Measurements from ENCODE around the gene ZNF618.
"Not testable (repeated sequence)": the region's sequence is repeated elsewhere in the genome, so short reads cannot be mapped to it uniquely, and the experiment has no call there.

ZNF618 gene

GRCh38 chr9:114038724-114039313 is 162.7 kb downstream of the ZNF618 start:
- no peak for DNase-seq (ENCODE audit: low spot score)

GRCh38 chr9:114039484-114039883 is 163.4 kb downstream of the ZNF618 start:
- DNase-seq (ENCODE audit: low spot score) = no peak

GRCh38 chr9:114043660-114044059 is 167.6 kb downstream of the ZNF618 start:
- not testable (repeated sequence) for DNase-seq (ENCODE audit: low spot score)

- DNase-seq (ENCODE audit: low spot score) = no peak
These were observed 170.2 kb downstream of the ZNF618 start for GRCh38 chr9:114046237-114046755.

- DNase-seq (ENCODE audit: low spot score) = no peak
These were observed 170.8 kb downstream of the ZNF618 start for GRCh38 chr9:114046875-114047274.

- DNase-seq (ENCODE audit: low spot score) = no peak
These were observed 171.6 kb downstream of the ZNF618 start for GRCh38 chr9:114047717-114048116.

GRCh38 chr9:114048533-114049415 is 172.7 kb downstream of the ZNF618 start:
- DNase-seq (ENCODE audit: low spot score) = no peak

GRCh38 chr9:114049441-114050225 is 173.5 kb downstream of the ZNF618 start:
- no peak for DNase-seq (ENCODE audit: low spot score)

GRCh38 chr9:114050226-114050568 is 174.1 kb downstream of the ZNF618 start:
- no peak for DNase-seq (ENCODE audit: low spot score)

GRCh38 chr9:114050646-114051045 is 174.5 kb downstream of the ZNF618 start:
- no peak for DNase-seq (ENCODE audit: low spot score)

GRCh38 chr9:114051281-114051680 is 175.2 kb downstream of the ZNF618 start:
- no peak for DNase-seq (ENCODE audit: low spot score)

GRCh38 chr9:114051706-114052105 is 175.6 kb downstream of the ZNF618 start:
- DNase-seq (ENCODE audit: low spot score) = no peak

- no peak for DNase-seq (ENCODE audit: low spot score)
These were observed 177.3 kb downstream of the ZNF618 start for GRCh38 chr9:114053246-114054005.

GRCh38 chr9:114054191-114054690 is 178.1 kb downstream of the ZNF618 start:
- DNase-seq (ENCODE audit: low spot score) = no peak

GRCh38 chr9:114055061-114055460 is 179.0 kb downstream of the ZNF618 start:
- no peak for DNase-seq (ENCODE audit: low spot score)

GRCh38 chr9:114055894-114056293 is 179.8 kb downstream of the ZNF618 start:
- no peak for DNase-seq (ENCODE audit: low spot score)

GRCh38 chr9:114056527-114056926 is 180.4 kb downstream of the ZNF618 start:
- DNase-seq (ENCODE audit: low spot score) = no peak

GRCh38 chr9:114057161-114057885 is 181.2 kb downstream of the ZNF618 start:
- DNase-seq (ENCODE audit: low spot score) = no peak

GRCh38 chr9:114058688-114059046 is 182.6 kb downstream of the ZNF618 start:
- DNase-seq (ENCODE audit: low spot score) = no peak

- DNase-seq (ENCODE audit: low spot score) = no peak
These were observed 183.1 kb downstream of the ZNF618 start for GRCh38 chr9:114059047-114059803.
